ENCODE results near the gene CEP128. TPM values are rescaled to one million over a fixed set of nuclear protein-coding genes. Genes with fewer than 3 reads are reported as not detected.

CEP128 gene
- polyA plus RNA-seq, 1 experiment = 1.9 TPM

GRCh38 chr14:80519002-80519401 is 422.5 kb downstream of the CEP128 start:
- Histone ChIP-seq H3K4me3 (ENCODE audit: low read depth, low read length) (no peak overlapping the region), H3K36me3 (ENCODE audit: control insufficient read depth, insufficient read depth, low read length) (no peaks in the 10 kb centered on the region), H3K27me3 (ENCODE audit: control insufficient read depth, insufficient read depth, low read length) (no peaks in the 10 kb centered on the region)
- POLR2A ChIA-PET = interaction anchor here (0.6 kb wide), 1 partner anchor 72 kb away, joined by 3 read pairs; no protein-coding TSS in a partner anchor
- DNase-seq (ENCODE audit: low read depth) = no peak
- TF ChIP-seq CTCF (IDR thresholded peaks at IDR 0.05; ENCODE audit: insufficient read depth, low read depth, low read length) = no peak
- CTCF ChIA-PET = interaction anchor here (1.3 kb wide), 1 partner anchor 25 kb away, joined by 4 read pairs; no protein-coding TSS in a partner anchor

- TF ChIP-seq CTCF (IDR thresholded peaks at IDR 0.05; ENCODE audit: insufficient read depth, low read depth, low read length) = no peak
- POLR2A ChIA-PET = no interaction called here
- DNase-seq (ENCODE audit: low read depth) = no peak
- H3K4me3 ChIP-seq (ENCODE audit: low read depth, low read length) = no peak overlapping the region
- CTCF ChIA-PET = interaction anchor here (1.3 kb wide), 1 partner anchor 24 kb away, joined by 4 read pairs; no protein-coding TSS in a partner anchor
- no peaks in the 10 kb centered on the region for H3K27me3 ChIP-seq (ENCODE audit: control insufficient read depth, insufficient read depth, low read length)
- no peaks in the 10 kb centered on the region for H3K36me3 ChIP-seq (ENCODE audit: control insufficient read depth, insufficient read depth, low read length)
Measured at GRCh38 chr14:80518173-80518572, 423.4 kb downstream of the CEP128 start.

- DNase-seq (ENCODE audit: low read depth) = no peak
- no peaks in the 10 kb centered on the region for H3K36me3 ChIP-seq (ENCODE audit: control insufficient read depth, insufficient read depth, low read length)
- POLR2A ChIA-PET = no interaction called here
- H3K27me3 ChIP-seq (ENCODE audit: control insufficient read depth, insufficient read depth, low read length) = no peaks in the 10 kb centered on the region
- H3K4me3 ChIP-seq (ENCODE audit: low read depth, low read length) = no peak overlapping the region
- CTCF ChIA-PET = no interaction called here
- TF ChIP-seq CTCF (IDR thresholded peaks at IDR 0.05; ENCODE audit: insufficient read depth, low read depth, low read length) = no peak
Measured at GRCh38 chr14:80507292-80507869, 434.2 kb downstream of the CEP128 start.

GRCh38 chr14:80504781-80505180 is 436.8 kb downstream of the CEP128 start:
- Histone ChIP-seq H3K36me3 (ENCODE audit: control insufficient read depth, insufficient read depth, low read length) (no peaks in the 10 kb centered on the region), H3K4me3 (ENCODE audit: low read depth, low read length) (no peak overlapping the region), H3K27me3 (ENCODE audit: control insufficient read depth, insufficient read depth, low read length) (no peaks in the 10 kb centered on the region)
- no peak for TF ChIP-seq CTCF (IDR thresholded peaks at IDR 0.05; ENCODE audit: insufficient read depth, low read depth, low read length)
- no peak for DNase-seq (ENCODE audit: low read depth)
- ChIA-PET CTCF (interaction anchor here (0.6 kb wide), 1 partner anchor 257 kb away, joined by 3 read pairs; no protein-coding TSS in a partner anchor), POLR2A (interaction anchor here (0.5 kb wide), 1 partner anchor 19 kb away, joined by 3 read pairs; no protein-coding TSS in a partner anchor)

- H3K27me3 ChIP-seq (ENCODE audit: control insufficient read depth, insufficient read depth, low read length) = no peaks in the 10 kb centered on the region
- no peaks in the 10 kb centered on the region for H3K36me3 ChIP-seq (ENCODE audit: control insufficient read depth, insufficient read depth, low read length)
- POLR2A ChIA-PET = no interaction called here
- no peak overlapping the region for H3K4me3 ChIP-seq (ENCODE audit: low read depth, low read length)
- CTCF ChIA-PET = no interaction called here
- no peak for DNase-seq (ENCODE audit: low read depth)
- TF ChIP-seq CTCF (IDR thresholded peaks at IDR 0.05; ENCODE audit: insufficient read depth, low read depth, low read length) = no peak
Measured at GRCh38 chr14:80498533-80498932, 443.0 kb downstream of the CEP128 start.

Data from BJ (cell line).